Common myeloid progenitor, CD34-positive (primary cell): Measurements from ENCODE around the gene PGP.

Source experiments
- CTCF ChIA-PET: fragments of 350-600 bp; sonication (Branson Sonifier 250); formaldehyde crosslinking; loops from one replicate; lab custom pipeline; 2021; ENCODE audit warnings: antibody characterized with exemption; lab: Charles Lee
- POLR2A ChIA-PET: fragments of 350-600 bp; sonication (Branson Sonifier 250); formaldehyde crosslinking; loops from one replicate; lab custom pipeline; 2021; ENCODE audit warnings: antibody characterized with exemption; lab: Charles Lee
- DNase-seq, 3 donors: peaks; one replicate each; pipeline versions ENCODE4 v3.0.0 to v3.0.0-alpha.2; 2013
- H3K27ac ChIP-seq, 2 experiments: 1 replicate in 1 of 2; 2 replicates in 1 of 2; pipeline ENCODE4 v1.7.0; 2013; ENCODE audit warnings: inconsistent platforms in 2 of 2, low read length in 2 of 2, mild to moderate bottlenecking in 2 of 2, low read depth in 1 of 2, moderate library complexity in 1 of 2; ENCODE audit not compliant: severe bottlenecking in 2 of 2, insufficient read depth in 1 of 2, poor library complexity in 1 of 2
- H3K27me3 ChIP-seq, 5 experiments: replicated peaks in 2 of 5; 1 replicate in 3 of 5; 2 replicates in 2 of 5; pipeline versions ENCODE4 v1.6.1 to v1.7.0; 2013; ENCODE audit warnings: low read length in 4 of 5, mild to moderate bottlenecking in 2 of 5, moderate library complexity in 2 of 5, inconsistent platforms in 1 of 5; ENCODE audit not compliant: insufficient read depth in 5 of 5, control insufficient read depth in 4 of 5
- H3K36me3 ChIP-seq, 4 experiments: 1 replicate in 2 of 4; 2 replicates in 2 of 4; pipeline versions ENCODE4 v1.6.1 to v1.7.0; 2013; ENCODE audit warnings: low read length in 3 of 4, control low read depth in 1 of 4, mild to moderate bottlenecking in 1 of 4; ENCODE audit not compliant: control insufficient read depth in 4 of 4, insufficient read depth in 4 of 4
- H3K4me1 ChIP-seq, 4 experiments: 1 replicate in 3 of 4; 2 replicates in 1 of 4; pipeline versions ENCODE4 v1.6.1 to v1.7.1; 2013; ENCODE audit warnings: low read length in 3 of 4, mild to moderate bottlenecking in 3 of 4, control low read depth in 1 of 4, inconsistent platforms in 1 of 4, moderate library complexity in 1 of 4; ENCODE audit not compliant: control insufficient read depth in 4 of 4, insufficient read depth in 4 of 4; ENCODE audit errors: control extremely low read depth in 1 of 4
- H3K4me3 ChIP-seq, 7 experiments: 1 replicate in 4 of 7; 2 replicates in 3 of 7; pipeline versions ENCODE4 v1.5.1 to v1.7.0; 2013; ENCODE audit warnings: mild to moderate bottlenecking in 7 of 7, low read length in 6 of 7, moderate library complexity in 6 of 7, inconsistent platforms in 2 of 7, low read depth in 2 of 7, control low read depth in 1 of 7; ENCODE audit not compliant: insufficient read depth in 4 of 7, control insufficient read depth in 1 of 7; ENCODE audit errors: extremely low read depth in 1 of 7
- H3K9me3 ChIP-seq, 5 experiments: 1 replicate in 4 of 5; 2 replicates in 1 of 5; pipeline versions ENCODE4 v1.6.1 to v1.7.1; 2013; ENCODE audit warnings: low read length in 4 of 5, mild to moderate bottlenecking in 2 of 5, inconsistent platforms in 1 of 5, low read depth in 1 of 5, moderate library complexity in 1 of 5; ENCODE audit not compliant: control insufficient read depth in 4 of 5, insufficient read depth in 2 of 5; ENCODE audit errors: control extremely low read depth in 1 of 5
- WGBS: methylation state at CpG from one replicate; pipeline ENCODE4 v1.1.5; 2013; ENCODE audit not compliant: insufficient coverage; 5-methylcytosine and 5-hydroxymethylcytosine counted together

PGP gene

DNA sequence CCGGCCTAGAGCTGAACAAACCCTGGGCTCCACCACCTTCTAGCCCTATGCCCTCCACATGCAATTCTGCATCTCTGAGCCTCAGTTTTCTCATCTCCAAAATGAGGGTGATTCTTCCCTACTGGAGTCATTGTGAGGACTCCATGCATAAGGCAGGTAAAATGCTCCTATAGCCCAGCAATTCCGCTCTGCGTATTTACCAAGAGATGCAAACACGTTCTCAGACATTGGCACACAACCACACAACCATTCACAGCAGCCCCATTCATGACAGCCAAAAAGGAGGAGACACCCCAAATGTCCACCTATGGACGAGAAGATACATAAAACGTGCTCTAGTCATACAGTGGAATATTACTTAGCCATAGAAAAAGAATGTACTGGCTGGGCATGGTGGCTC is 14.3 kb downstream of the PGP start:
- no peak for DNase-seq
- no peak overlapping the region for H3K4me3 ChIP-seq
- POLR2A ChIA-PET: no interaction called here
- H3K9me3 ChIP-seq: no peaks in the 10 kb centered on the region
- WGBS: 90% methylated on average over 2 of the region's 6 CpGs
- peaks cover 8 to 39% (median 22%) of the 10 kb centered on the region in 5 experiments for H3K27me3 ChIP-seq
- no peaks in the 10 kb centered on the region for H3K36me3 ChIP-seq
- peaks cover 0 to 16% (median 12%) of the 10 kb centered on the region in 4 experiments for H3K4me1 ChIP-seq
- CTCF ChIA-PET: no interaction called here
- H3K27ac ChIP-seq: no peak overlapping the region

- Histone ChIP-seq H3K36me3 (no peaks in the 10 kb centered on the region), H3K27ac (no peak overlapping the region), H3K4me1 (peaks cover 0 to 18% (median 14%) of the 10 kb centered on the region in 4 experiments), H3K9me3 (no peaks in the 10 kb centered on the region), H3K27me3 (peaks cover 8 to 46% (median 26%) of the 10 kb centered on the region in 5 experiments), H3K4me3 (no peak overlapping the region)
- ChIA-PET CTCF (no interaction called here), POLR2A (no interaction called here)
- no peak for DNase-seq
- WGBS: 84% methylated on average over 7 of the region's 14 CpGs
Observed at GRCh38 chr16:2199621-2200139, 15.0 kb downstream of the PGP start.

- POLR2A ChIA-PET: no interaction called here
Observed at GRCh38 chr16:2199095-2199494, 15.5 kb downstream of the PGP start.

DNA sequence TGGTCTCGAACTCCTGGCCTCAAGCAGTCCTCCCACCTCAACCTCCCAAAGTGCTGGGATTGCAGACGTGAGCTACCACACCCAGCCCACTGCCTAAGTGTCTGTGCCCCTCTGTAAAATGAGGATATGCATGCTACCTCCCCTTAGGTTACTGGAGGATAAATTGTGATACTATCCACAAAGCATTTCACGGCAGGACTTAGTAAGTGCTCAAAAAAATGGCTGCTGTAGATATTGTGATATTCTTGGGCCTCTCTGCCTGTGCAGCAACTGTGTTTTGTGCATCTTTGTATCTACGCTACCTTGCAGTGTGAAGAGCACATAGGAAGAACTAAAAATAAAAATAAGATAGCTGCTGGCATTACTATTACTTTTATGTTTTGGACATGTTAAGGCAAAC is 16.4 kb downstream of the PGP start:
- CTCF ChIA-PET: no interaction called here
- no peaks in the 10 kb centered on the region for H3K36me3 ChIP-seq
- POLR2A ChIA-PET: no interaction called here
- no peak overlapping the region for H3K4me3 ChIP-seq
- H3K4me1 ChIP-seq: peaks cover 0 to 16% (median 11%) of the 10 kb centered on the region in 4 experiments
- H3K9me3 ChIP-seq: no peaks in the 10 kb centered on the region
- WGBS: 100% methylated on average over 2 of the region's 4 CpGs
- DNase-seq: no peak
- no peak overlapping the region for H3K27ac ChIP-seq
- peaks cover 8 to 60% (median 28%) of the 10 kb centered on the region in 5 experiments for H3K27me3 ChIP-seq

More at GRCh38 chr16:2199095-2199494, 15.5 kb downstream of the PGP start:
- H3K36me3 ChIP-seq: no peaks in the 10 kb centered on the region
- 94% methylated on average over 4 of the region's 5 CpGs for WGBS
- H3K9me3 ChIP-seq: no peaks in the 10 kb centered on the region
- no peak overlapping the region for H3K4me3 ChIP-seq
- H3K27me3 ChIP-seq: peaks cover 8 to 52% (median 26%) of the 10 kb centered on the region in 5 experiments
- peaks cover 0 to 16% (median 11%) of the 10 kb centered on the region in 4 experiments for H3K4me1 ChIP-seq
- no peak overlapping the region for H3K27ac ChIP-seq
- CTCF ChIA-PET: no interaction called here
- no peak for DNase-seq

- ChIA-PET POLR2A (no interaction called here), CTCF (no interaction called here)
- H3K36me3 ChIP-seq: no peaks in the 10 kb centered on the region
- H3K9me3 ChIP-seq: no peaks in the 10 kb centered on the region
- H3K27ac ChIP-seq: no peak overlapping the region
- 91% methylated on average over 3 of the region's 6 CpGs for WGBS
- no peak overlapping the region for H3K4me3 ChIP-seq
- DNase-seq: no peak
- peaks cover 0 to 16% (median 11%) of the 10 kb centered on the region in 4 experiments for H3K4me1 ChIP-seq
- peaks cover 8 to 61% (median 28%) of the 10 kb centered on the region in 5 experiments for H3K27me3 ChIP-seq
Observed at GRCh38 chr16:2197765-2198164, 16.9 kb downstream of the PGP start.

DNA sequence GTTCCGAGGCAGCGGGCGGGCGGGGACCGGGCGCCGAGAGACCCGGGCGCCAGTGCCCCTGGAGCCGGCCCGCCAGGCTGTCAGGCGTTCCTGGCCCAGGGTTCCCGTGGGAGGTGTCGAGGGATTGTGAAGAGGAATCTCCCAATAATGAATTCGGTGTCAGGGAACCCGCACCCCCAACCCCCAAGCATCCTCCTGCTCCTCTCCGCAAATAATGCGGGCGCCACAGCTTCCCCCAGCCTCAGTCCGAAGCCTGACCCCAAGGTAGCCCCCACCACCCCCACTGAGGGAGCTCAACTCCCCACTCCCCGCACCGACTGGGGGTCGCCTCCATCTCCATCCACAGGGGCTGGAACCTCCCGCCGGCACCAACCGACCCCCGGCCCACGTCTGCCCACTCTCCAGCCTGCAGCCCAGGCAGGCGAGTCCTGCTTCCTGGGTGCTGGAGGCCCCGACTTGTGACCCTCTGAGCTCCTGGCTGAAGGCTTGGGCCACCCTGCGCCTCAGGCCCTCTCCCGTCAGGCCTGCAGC is 17.6 kb downstream of the PGP start:
- Histone ChIP-seq H3K4me3 (peak overlapping the region in 4 of 7 experiments; percentile 23 to 48 (median 36)), H3K27me3 (peaks cover 8 to 61% (median 28%) of the 10 kb centered on the region in 5 experiments), H3K27ac (no peak overlapping the region), H3K36me3 (no peaks in the 10 kb centered on the region), H3K9me3 (no peaks in the 10 kb centered on the region), H3K4me1 (peaks cover 0 to 16% (median 11%) of the 10 kb centered on the region in 4 experiments)
- ChIA-PET POLR2A (no interaction called here), CTCF (interaction anchor here (0.6 kb wide), 1 partner anchor 104 kb away, joined by 3 read pairs; no protein-coding TSS in a partner anchor)
- WGBS: 15% methylated on average over 26 of the region's 32 CpGs
- DNase-seq: no peak
